WERI-Rb-1 (cell line): ENCODE measurements around the gene PSMA2.

ENCODE experiments used
- DNase-seq: peaks from one replicate; pipeline ENCODE4 v3.0.0-alpha.2; 2020
- H3K27ac ChIP-seq: fragments of 250-450 bp; sonication (Bioruptor Pico); 2 replicates; pipeline ENCODE4 v1.5.1; 2020; ENCODE audit warnings: mild to moderate bottlenecking, moderate library complexity
- H3K27me3 ChIP-seq: fragments of 250-450 bp; sonication (Bioruptor Pico); 2 replicates; pipeline ENCODE4 v1.5.1; 2021; ENCODE audit warnings: mild to moderate bottlenecking, low read depth, moderate library complexity; ENCODE audit not compliant: insufficient read depth, severe bottlenecking
- H3K36me3 ChIP-seq: fragments of 250-450 bp; sonication (Bioruptor Pico); 2 replicates; pipeline ENCODE4 v1.5.1; 2020; ENCODE audit warnings: mild to moderate bottlenecking, moderate library complexity
- H3K4me3 ChIP-seq: 2 replicates; pipeline ENCODE4 v1.5.1; 2011; ENCODE audit warnings: low read depth, mild to moderate bottlenecking, control low read depth, low read length
- H3K9me3 ChIP-seq: fragments of 250-450 bp; sonication (Bioruptor Pico); 2 replicates; pipeline ENCODE4 v1.5.1; 2021; ENCODE audit warnings: mild to moderate bottlenecking, moderate library complexity; ENCODE audit not compliant: severe bottlenecking
- CTCF ChIP-seq: IDR thresholded peaks from 2 replicates; pipeline ENCODE4 v1.5.1; 2011; ENCODE audit warnings: low read depth, mild to moderate bottlenecking, control low read depth, inconsistent platforms, low read length

PSMA2 gene

GRCh38 chr7:42880392-42880791, 51.6 kb downstream of the PSMA2 start:
- TF ChIP-seq CTCF = no peak
- H3K36me3 ChIP-seq = no peaks in the 10 kb centered on the region
- no peak for DNase-seq
- H3K27ac ChIP-seq = no peak overlapping the region
- H3K9me3 ChIP-seq = no peaks in the 10 kb centered on the region
- no peak overlapping the region for H3K4me3 ChIP-seq
- no peaks in the 10 kb centered on the region for H3K27me3 ChIP-seq

GRCh38 chr7:42878303-42878702, 53.7 kb downstream of the PSMA2 start:
- Histone ChIP-seq H3K27me3 (no peaks in the 10 kb centered on the region), H3K9me3 (no peaks in the 10 kb centered on the region), H3K36me3 (no peaks in the 10 kb centered on the region), H3K4me3 (no peak overlapping the region), H3K27ac (no peak overlapping the region)
- no peak for TF ChIP-seq CTCF
- DNase-seq = no peak

- DNase-seq = no peak
- H3K27me3 ChIP-seq = no peaks in the 10 kb centered on the region
- H3K36me3 ChIP-seq = no peaks in the 10 kb centered on the region
- H3K9me3 ChIP-seq = no peaks in the 10 kb centered on the region
- no peak overlapping the region for H3K27ac ChIP-seq
- no peak overlapping the region for H3K4me3 ChIP-seq
- TF ChIP-seq CTCF = no peak
Observed at GRCh38 chr7:42877862-42878261, 54.1 kb downstream of the PSMA2 start.

GRCh38 chr7:42876182-42877068, 55.5 kb downstream of the PSMA2 start:
- peak; percentile 62 for TF ChIP-seq CTCF
- no peaks in the 10 kb centered on the region for H3K36me3 ChIP-seq
- no peaks in the 10 kb centered on the region for H3K27me3 ChIP-seq
- peak; percentile 50 for DNase-seq
- H3K27ac ChIP-seq = no peak overlapping the region
- H3K4me3 ChIP-seq = no peak overlapping the region
- H3K9me3 ChIP-seq = no peaks in the 10 kb centered on the region

- DNase-seq = no peak
- peaks cover 18% of the 10 kb centered on the region for H3K27me3 ChIP-seq
- TF ChIP-seq CTCF = no peak
- H3K4me3 ChIP-seq = no peak overlapping the region
- H3K27ac ChIP-seq = no peak overlapping the region
- H3K9me3 ChIP-seq = peaks cover 4% of the 10 kb centered on the region
- no peaks in the 10 kb centered on the region for H3K36me3 ChIP-seq
Observed at GRCh38 chr7:42869131-42870020, 62.6 kb downstream of the PSMA2 start.
